IMR-90 (cell line): ENCODE measurements around the gene RPRM. TPM values are rescaled to one million over a fixed set of nuclear protein-coding genes. Genes with fewer than 3 reads are reported as not detected.

ENCODE experiments used
- ATAC-seq: fragments of 200-7000 bp; cut with Tn5 transposase; 2 replicates; pipeline ENCODE4 v1.9.1; 2020; ENCODE audit warnings: low read depth, mild to moderate bottlenecking, moderate library complexity
- BruUV-seq: library from RNA; stranded (reverse); fragments of 400-500 nt; replicated peaks from 2 replicates; lab custom pipeline; 2021; lab: Mats Ljungman, UMichigan
- CTCF ChIA-PET: fragments of 300-600 bp; formaldehyde crosslinking; extraction: SDS; loops from one replicate; lab custom pipeline; 2021; ENCODE audit warnings: antibody characterized with exemption; lab: Yijun Ruan, JAX
- POLR2A ChIA-PET: fragments of 300-600 bp; sonication (Branson Sonifier 250); formaldehyde crosslinking; loops from one replicate; lab custom pipeline; 2022; ENCODE audit warnings: antibody characterized with exemption; ENCODE audit not compliant: unreplicated experiment; lab: Charles Lee
- DNase-seq: peaks from one replicate; pipeline ENCODE4 v3.0.0; 2013
- H2AFZ ChIP-seq: replicated peaks from 2 replicates; pipeline ENCODE3; 2013; ENCODE audit warnings: low read length, mild to moderate bottlenecking; ENCODE audit not compliant: poor library complexity
- H2AK5ac ChIP-seq: 2 replicates; pipeline ENCODE4 v1.6.1; 2013; ENCODE audit warnings: low read depth, low read length, inconsistent platforms
- H2AK9ac ChIP-seq: replicated peaks from 2 replicates; pipeline ENCODE3; 2013; ENCODE audit warnings: mild to moderate bottlenecking, low read depth, low read length, moderate library complexity; ENCODE audit not compliant: poor library complexity
- H2BK120ac ChIP-seq: 2 replicates; pipeline ENCODE4 v1.6.1; 2013; ENCODE audit warnings: low read depth, low read length, inconsistent platforms
- H2BK15ac ChIP-seq: 3 replicates; pipeline ENCODE4 v1.6.1; 2013; ENCODE audit warnings: low read depth, low read length, inconsistent platforms
- H2BK20ac ChIP-seq: 2 replicates; pipeline ENCODE4 v1.6.1; 2013; ENCODE audit warnings: low read depth, mild to moderate bottlenecking, inconsistent platforms, low read length, moderate library complexity
- H2BK5ac ChIP-seq: 2 replicates; pipeline ENCODE4 v1.6.1; 2013; ENCODE audit warnings: mild to moderate bottlenecking, low read depth, low read length, inconsistent platforms; ENCODE audit not compliant: poor library complexity, severe bottlenecking
- H3K14ac ChIP-seq: replicated peaks from 2 replicates; pipeline ENCODE4 v1.6.1; 2013; ENCODE audit warnings: low read depth, low read length, inconsistent platforms
- H3K18ac ChIP-seq: 2 replicates; pipeline ENCODE4 v1.6.1; 2013; ENCODE audit warnings: low read depth, low read length, control low read depth
- H3K23ac ChIP-seq: 2 replicates; pipeline ENCODE4 v1.6.1; 2013; ENCODE audit warnings: low read depth, low read length, inconsistent platforms
- H3K27ac ChIP-seq: 2 replicates; pipeline ENCODE4 v1.5.1; 2013; ENCODE audit warnings: mild to moderate bottlenecking, control low read depth, low read length; ENCODE audit not compliant: insufficient read depth
- H3K27me3 ChIP-seq: 2 replicates; pipeline ENCODE4 v1.6.1; 2013; ENCODE audit warnings: low read length; ENCODE audit not compliant: control insufficient read depth, insufficient read depth
- H3K36me3 ChIP-seq: 2 replicates; pipeline ENCODE4 v1.6.1; 2013; ENCODE audit warnings: low read length, mixed read lengths; ENCODE audit not compliant: control insufficient read depth, insufficient read depth
- H3K4ac ChIP-seq: 2 replicates; pipeline ENCODE4 v1.6.1; 2013; ENCODE audit warnings: low read depth, low read length, inconsistent platforms
- H3K4me1 ChIP-seq: 2 replicates; pipeline ENCODE4 v1.6.1; 2013; ENCODE audit warnings: low read length, mixed read lengths; ENCODE audit not compliant: control insufficient read depth, insufficient read depth
- H3K4me2 ChIP-seq: 2 replicates; pipeline ENCODE4 v1.6.1; 2013; ENCODE audit warnings: low read depth, mild to moderate bottlenecking, control low read depth, low read length, moderate library complexity
- H3K4me3 ChIP-seq: 2 replicates; pipeline ENCODE4 v1.5.1; 2013; ENCODE audit warnings: low read depth, mild to moderate bottlenecking, control low read depth, low read length, moderate library complexity; ENCODE audit not compliant: insufficient read depth
- H3K56ac ChIP-seq: 2 replicates; pipeline ENCODE4 v1.6.1; 2013; ENCODE audit warnings: low read length, inconsistent platforms; ENCODE audit not compliant: insufficient read depth; ENCODE audit errors: extremely low read depth
- H3K79me1 ChIP-seq, 2 experiments: 2 replicates each; pipeline ENCODE4 v1.6.1; 2013; ENCODE audit warnings: low read length in 2 of 2, inconsistent platforms in 1 of 2, low read depth in 1 of 2
- H3K9ac ChIP-seq: 2 replicates; pipeline ENCODE4 v1.6.1; 2013; ENCODE audit warnings: low read depth, low read length, control low read depth
- H3K9me1 ChIP-seq: 2 replicates; pipeline ENCODE4 v1.6.1; 2013; ENCODE audit warnings: low read length, inconsistent platforms; ENCODE audit not compliant: insufficient read depth
- H3K9me3 ChIP-seq: 2 replicates; pipeline ENCODE4 v1.6.1; 2013; ENCODE audit warnings: low read length; ENCODE audit not compliant: control insufficient read depth, insufficient read depth
- H4K20me1 ChIP-seq: 2 replicates; pipeline ENCODE4 v1.6.1; 2013; ENCODE audit warnings: low read length, inconsistent platforms; ENCODE audit not compliant: insufficient read depth
- H4K5ac ChIP-seq: 2 replicates; pipeline ENCODE4 v1.6.1; 2013; ENCODE audit warnings: mild to moderate bottlenecking, low read depth, low read length, control low read depth
- H4K8ac ChIP-seq, 2 experiments: 2 replicates each; pipeline ENCODE4 v1.6.1; 2013; ENCODE audit warnings: low read depth in 2 of 2, low read length in 2 of 2, control low read depth in 1 of 2, inconsistent platforms in 1 of 2
- H4K91ac ChIP-seq: 2 replicates; pipeline ENCODE4 v1.6.1; 2013; ENCODE audit warnings: low read depth, low read length, inconsistent platforms; ENCODE audit not compliant: insufficient read depth
- BHLHE40 ChIP-seq: fragments of 150-350 bp; IDR thresholded peaks from 2 replicates; pipeline ENCODE4 v1.6.1; 2016; ENCODE audit warnings: mild to moderate bottlenecking, low read depth, low read length
- CEBPB ChIP-seq: IDR thresholded peaks from 2 replicates; pipeline ENCODE4 v1.6.1; 2012; ENCODE audit warnings: low read depth, low read length, improper control_type of control experiment
- CHD1 ChIP-seq: IDR thresholded peaks from 2 replicates; pipeline ENCODE4 v1.6.1; 2012; ENCODE audit warnings: low read depth, low read length, improper control_type of control experiment
- FOS ChIP-seq: fragments of 150-350 bp; IDR thresholded peaks from 2 replicates; pipeline ENCODE4 v1.6.1; 2016; ENCODE audit warnings: low read depth, low read length
- MAFK ChIP-seq: IDR thresholded peaks from 2 replicates; pipeline ENCODE4 v1.6.1; 2012; ENCODE audit warnings: low read depth, low read length, improper control_type of control experiment
- MXI1 ChIP-seq: IDR thresholded peaks from 2 replicates; pipeline ENCODE4 v1.6.1; 2012; ENCODE audit warnings: low read depth, mild to moderate bottlenecking, low read length, moderate library complexity, borderline replicate concordance
- NFE2L2 ChIP-seq: fragments of 150-350 bp; IDR thresholded peaks from 2 replicates; pipeline ENCODE4 v1.6.1; 2016; ENCODE audit warnings: low read depth, mild to moderate bottlenecking, low read length
- POLR2A ChIP-seq: IDR thresholded peaks from 2 replicates; pipeline ENCODE4 v1.6.1; 2012; ENCODE audit warnings: mild to moderate bottlenecking, low read depth, low read length
- RAD21 ChIP-seq: IDR thresholded peaks from 2 replicates; pipeline ENCODE4 v1.6.1; 2012; ENCODE audit warnings: low read length, improper control_type of control experiment
- RCOR1 ChIP-seq: IDR thresholded peaks from 2 replicates; pipeline ENCODE4 v1.6.1; 2012; ENCODE audit warnings: mild to moderate bottlenecking, low read length, improper control_type of control experiment; ENCODE audit not compliant: insufficient replicate concordance
- RFX5 ChIP-seq: IDR thresholded peaks from 2 replicates; pipeline ENCODE4 v1.8.0; 2012; ENCODE audit warnings: low read depth, mild to moderate bottlenecking, low read length, moderate library complexity
- SMC3 ChIP-seq: fragments of 150-350 bp; IDR thresholded peaks from 2 replicates; pipeline ENCODE4 v1.6.1; 2016; ENCODE audit warnings: low read depth, mild to moderate bottlenecking, antibody characterized with exemption, low read length, moderate library complexity
- WGBS, 2 experiments: methylation state at CpG; one replicate each; pipeline versions ENCODE4 v1.1.5 to v1.1.7; 2013; ENCODE audit warnings: missing lambda C conversion rate in 2 of 2; ENCODE audit not compliant: insufficient read length in 1 of 2; ENCODE audit errors: extremely low coverage in 2 of 2; 5-methylcytosine and 5-hydroxymethylcytosine counted together
- dilution Hi-C: fragments of 300-500 bp; cut with HindIII; formaldehyde crosslinking; loops from one replicate; pipeline ENCODE4 v1.14.3; 2018; ENCODE audit warnings: low sequenced_read_pairs; ENCODE audit not compliant: unreplicated experiment
- in situ Hi-C: fragments of 300-500 bp; cut with MboI; formaldehyde crosslinking; loops from 3 replicates; pipeline ENCODE4 v1.14.3; 2019; ENCODE audit warnings: low sequenced_read_pairs, inconsistent platforms, mixed read lengths
- intact Hi-C: fragments of 100-400 bp; cut with micrococcal nuclease; formaldehyde crosslinking; loops from 2 replicates; pipeline ENCODE4 v1.10.0; 2022
- polyA plus RNA-seq, 3 experiments: library from polyadenylated mRNA; depleted of rRNA; stranded (reverse); fragments of >200 nt; gene quantifications; 2 replicates each; pipeline ENCODE4 v1.2.3, GENCODE V29; 2012; ENCODE audit warnings: low replicate concordance in 1 of 3
- total RNA-seq: library from RNA; depleted of rRNA; stranded (reverse); fragments of >200 nt; gene quantifications from 2 replicates; pipeline ENCODE4 v1.2.3, GENCODE V29; 2012
- TF ChIP-seq, protein P1 (sequence below): fragments of 150-350 bp; IDR thresholded peaks from 2 replicates; pipeline ENCODE4 v1.6.1; 2016; ENCODE audit warnings: low read depth, mild to moderate bottlenecking, low read length, moderate library complexity, borderline replicate concordance
- TF ChIP-seq, protein P2 (sequence below): conservative IDR thresholded peaks from 2 replicates; pipeline ENCODE4 v1.5.1; 2012; ENCODE audit warnings: mild to moderate bottlenecking, low read depth, low read length, improper control_type of control experiment
- TF ChIP-seq, protein P3 (sequence below): fragments of 150-350 bp; IDR thresholded peaks from 2 replicates; pipeline ENCODE4 v1.6.1; 2017; ENCODE audit warnings: mild to moderate bottlenecking, antibody characterized with exemption, low read length, low read depth

RPRM gene
- total and polyA plus RNA-seq, 2 of the 4 experiments (the other 2 are of a cell fraction): not detected

DNA sequence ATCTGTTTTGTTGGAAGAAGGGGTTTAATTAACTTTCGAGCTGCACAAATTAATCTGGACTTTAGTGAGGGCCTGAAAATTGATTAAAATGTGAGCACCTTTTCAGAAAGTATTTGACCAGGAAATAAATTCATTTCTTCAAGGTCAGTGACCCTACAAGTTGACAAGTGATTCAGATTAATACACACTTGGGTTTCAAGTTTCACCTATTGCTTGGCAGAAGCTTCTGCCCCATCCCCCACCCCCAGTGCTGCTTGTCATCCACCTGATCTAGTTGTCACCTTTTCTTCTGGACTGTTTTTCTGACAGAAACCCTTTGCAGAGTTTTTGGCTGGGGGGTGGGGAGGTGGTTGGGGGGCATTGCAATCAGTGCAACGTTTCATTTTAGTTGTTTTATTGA, 46.2 kb downstream of the RPRM start:
- Histone ChIP-seq H3K9me1 (no peaks in the 10 kb centered on the region), H3K23ac (no peak overlapping the region), H3K9me3 (peaks cover 2% of the 10 kb centered on the region; the same call in 1 of the 2 replicates), H2AK5ac (no peak overlapping the region), H4K91ac (no peak overlapping the region), H4K8ac (no peak overlapping the region), H2BK5ac (no peak overlapping the region), H3K14ac (no peak overlapping the region), H2AK9ac (no peak overlapping the region), H4K5ac (no peak overlapping the region), H2AFZ (no peak overlapping the region), H3K27me3 (no peaks in the 10 kb centered on the region), H3K36me3 (no peaks in the 10 kb centered on the region), H2BK120ac (no peak overlapping the region), H3K79me1 (no peaks in the 10 kb centered on the region), H3K56ac (no peak overlapping the region), H3K27ac (no peak overlapping the region), H3K4me3 (no peak overlapping the region), H3K4me1 (no peaks in the 10 kb centered on the region), H3K18ac (no peak overlapping the region), H4K20me1 (no peaks in the 10 kb centered on the region), H3K9ac (no peak overlapping the region), H3K4me2 (no peak overlapping the region), H2BK15ac (no peak overlapping the region), H3K4ac (no peak overlapping the region), H2BK20ac (no peak overlapping the region)
- TF ChIP-seq MXI1 (no peak), CHD1 (no peak), SMC3 (no peak), RAD21 (no peak), MAFK (no peak), NFE2L2 (no peak), CEBPB (no peak), FOS (no peak), RFX5 (no peak), RCOR1 (no peak), POLR2A (no peak), BHLHE40 (no peak)
- TF ChIP-seq, protein P1, sequence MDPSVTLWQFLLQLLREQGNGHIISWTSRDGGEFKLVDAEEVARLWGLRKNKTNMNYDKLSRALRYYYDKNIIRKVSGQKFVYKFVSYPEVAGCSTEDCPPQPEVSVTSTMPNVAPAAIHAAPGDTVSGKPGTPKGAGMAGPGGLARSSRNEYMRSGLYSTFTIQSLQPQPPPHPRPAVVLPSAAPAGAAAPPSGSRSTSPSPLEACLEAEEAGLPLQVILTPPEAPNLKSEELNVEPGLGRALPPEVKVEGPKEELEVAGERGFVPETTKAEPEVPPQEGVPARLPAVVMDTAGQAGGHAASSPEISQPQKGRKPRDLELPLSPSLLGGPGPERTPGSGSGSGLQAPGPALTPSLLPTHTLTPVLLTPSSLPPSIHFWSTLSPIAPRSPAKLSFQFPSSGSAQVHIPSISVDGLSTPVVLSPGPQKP: no peak
- TF ChIP-seq, protein P2, sequence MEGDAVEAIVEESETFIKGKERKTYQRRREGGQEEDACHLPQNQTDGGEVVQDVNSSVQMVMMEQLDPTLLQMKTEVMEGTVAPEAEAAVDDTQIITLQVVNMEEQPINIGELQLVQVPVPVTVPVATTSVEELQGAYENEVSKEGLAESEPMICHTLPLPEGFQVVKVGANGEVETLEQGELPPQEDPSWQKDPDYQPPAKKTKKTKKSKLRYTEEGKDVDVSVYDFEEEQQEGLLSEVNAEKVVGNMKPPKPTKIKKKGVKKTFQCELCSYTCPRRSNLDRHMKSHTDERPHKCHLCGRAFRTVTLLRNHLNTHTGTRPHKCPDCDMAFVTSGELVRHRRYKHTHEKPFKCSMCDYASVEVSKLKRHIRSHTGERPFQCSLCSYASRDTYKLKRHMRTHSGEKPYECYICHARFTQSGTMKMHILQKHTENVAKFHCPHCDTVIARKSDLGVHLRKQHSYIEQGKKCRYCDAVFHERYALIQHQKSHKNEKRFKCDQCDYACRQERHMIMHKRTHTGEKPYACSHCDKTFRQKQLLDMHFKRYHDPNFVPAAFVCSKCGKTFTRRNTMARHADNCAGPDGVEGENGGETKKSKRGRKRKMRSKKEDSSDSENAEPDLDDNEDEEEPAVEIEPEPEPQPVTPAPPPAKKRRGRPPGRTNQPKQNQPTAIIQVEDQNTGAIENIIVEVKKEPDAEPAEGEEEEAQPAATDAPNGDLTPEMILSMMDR: no peak
- TF ChIP-seq, protein P3, sequence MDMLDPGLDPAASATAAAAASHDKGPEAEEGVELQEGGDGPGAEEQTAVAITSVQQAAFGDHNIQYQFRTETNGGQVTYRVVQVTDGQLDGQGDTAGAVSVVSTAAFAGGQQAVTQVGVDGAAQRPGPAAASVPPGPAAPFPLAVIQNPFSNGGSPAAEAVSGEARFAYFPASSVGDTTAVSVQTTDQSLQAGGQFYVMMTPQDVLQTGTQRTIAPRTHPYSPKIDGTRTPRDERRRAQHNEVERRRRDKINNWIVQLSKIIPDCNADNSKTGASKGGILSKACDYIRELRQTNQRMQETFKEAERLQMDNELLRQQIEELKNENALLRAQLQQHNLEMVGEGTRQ: no peak
- dilution Hi-C loops (no loop called here), intact Hi-C loops (no loop called here), in situ Hi-C loops (no loop called here)
- DNase-seq (no peak), ATAC-seq (no peak)
- no CpG with 5 or more reads among the region's 2 CpGs for whole genome bisulfite sequencing, 2 experiments
- no TSS peak for BruUV-seq
- CTCF ChIA-PET: no interaction called here
- POLR2A ChIA-PET: no interaction called here
